Gastroesophageal sphincter (tissue), 3 donors: ENCODE data around the gene DPEP2NB.
"Not testable (repeated sequence)": the region's sequence is repeated elsewhere in the genome, so short reads cannot be mapped to it uniquely, and the experiment has no call there.

Experiments used
- CTCF ChIP-seq, 4 experiments: fragments of 200-600 bp in 2 of 4; fragments of 450-650 bp in 2 of 4; sonication (generic) in 1 of 4; IDR thresholded peaks; one replicate each; pipeline ENCODE4 v1.5.1; 2017 to 2019; ENCODE audit warnings: antibody characterized with exemption in 4 of 4, mild to moderate bottlenecking in 2 of 4, moderate library complexity in 2 of 4
- EP300 ChIP-seq: sonication (generic); formaldehyde crosslinking; IDR thresholded peaks from one replicate; pipeline ENCODE4 v1.6.1; 2017; ENCODE audit warnings: antibody characterized with exemption, mild to moderate bottlenecking

- not testable (repeated sequence) for TF ChIP-seq CTCF (IDR thresholded peaks at IDR 0.05); EP300
These were observed 14.4 kb upstream of the DPEP2NB start for GRCh38 chr16:68030108-68030507.
